Panc1 (cell line): ENCODE measurements around the gene PKD2. TPM values are rescaled to one million over a fixed set of nuclear protein-coding genes. Genes with fewer than 3 reads are reported as not detected.
A peak's percentile ranks its signal among the peaks of the same experiment; 100 is the strongest.

ENCODE experiments used
- ATAC-seq: fragments of 200-7000 bp; cut with Tn5 transposase; 2 replicates; pipeline ENCODE4 v1.9.1; 2020; ENCODE audit warnings: mild to moderate bottlenecking, moderate library complexity
- BruUV-seq: library from RNA; stranded (reverse); fragments of 400-500 nt; replicated peaks from 2 replicates; lab custom pipeline; 2021; lab: Mats Ljungman, UMichigan
- CTCF ChIA-PET: fragments of 300-600 bp; sonication (Branson Sonifier 250); formaldehyde crosslinking; loops from one replicate; lab custom pipeline; 2022; ENCODE audit warnings: antibody characterized with exemption; lab: Charles Lee
- POLR2A ChIA-PET: fragments of 300-600 bp; sonication (Branson Sonifier 250); formaldehyde crosslinking; loops from one replicate; lab custom pipeline; 2022; ENCODE audit warnings: antibody characterized with exemption; lab: Charles Lee
- DNase-seq: peaks from one replicate; pipeline ENCODE4 v3.0.0-alpha.2; 2010; ENCODE audit warnings: low read depth, low spot score
- H3K27ac ChIP-seq: 2 replicates; pipeline ENCODE4 v1.5.1; 2011; ENCODE audit warnings: mild to moderate bottlenecking, low read length, inconsistent platforms
- H3K27me3 ChIP-seq: fragments of 200-500 bp; sonication (Bioruptor generic); 2 replicates; pipeline ENCODE4 v1.6.0; 2014; ENCODE audit warnings: low read length, inconsistent platforms; ENCODE audit not compliant: control insufficient read depth, insufficient read depth
- H3K36me3 ChIP-seq: fragments of 200-500 bp; sonication (Bioruptor generic); 2 replicates; pipeline ENCODE4 v1.5.1; 2014; ENCODE audit warnings: inconsistent platforms, mild to moderate bottlenecking, low read length, moderate library complexity; ENCODE audit not compliant: control insufficient read depth, insufficient read depth
- H3K4me1 ChIP-seq: 2 replicates; pipeline ENCODE4 v1.5.1; 2011; ENCODE audit warnings: inconsistent platforms, mild to moderate bottlenecking, low read length, moderate library complexity; ENCODE audit not compliant: control insufficient read depth, insufficient read depth
- H3K4me3 ChIP-seq, 2 experiments: 2 replicates each; pipeline ENCODE4 v1.5.1; 2011 to 2012; ENCODE audit warnings: low read depth in 2 of 2, low read length in 2 of 2, mild to moderate bottlenecking in 2 of 2, inconsistent platforms in 1 of 2, moderate library complexity in 1 of 2
- H3K9me3 ChIP-seq: fragments of 200-500 bp; sonication (Bioruptor generic); 2 replicates; pipeline ENCODE4 v1.5.1; 2014; ENCODE audit warnings: low read depth, mild to moderate bottlenecking, inconsistent platforms, low read length, moderate library complexity; ENCODE audit not compliant: control insufficient read depth, insufficient read depth
- POLR2AphosphoS5 ChIP-seq: IDR thresholded peaks from 2 replicates; pipeline ENCODE4 v1.6.1; 2012; ENCODE audit warnings: mild to moderate bottlenecking, low read depth, low read length, moderate library complexity
- REST ChIP-seq, 2 experiments: IDR thresholded peaks; 2 replicates each; pipeline ENCODE4 v1.6.1; 2011 to 2012; ENCODE audit warnings: low read depth in 2 of 2, control low read depth in 1 of 2, low read length in 1 of 2, mild to moderate bottlenecking in 1 of 2, moderate library complexity in 1 of 2; ENCODE audit not compliant: insufficient read depth in 1 of 2
- SIN3A ChIP-seq: IDR thresholded peaks from 2 replicates; pipeline ENCODE4 v1.6.1; 2012; ENCODE audit warnings: low read depth, mild to moderate bottlenecking, low read length, moderate library complexity, borderline replicate concordance; ENCODE audit not compliant: insufficient read depth
- TCF7L2 ChIP-seq: IDR thresholded peaks from 2 replicates; pipeline ENCODE4 v1.6.1; 2011; ENCODE audit warnings: mild to moderate bottlenecking, low read depth, low read length, inconsistent platforms
- in situ Hi-C: cut with HindIII; loops from 2 replicates; pipeline ENCODE4 v1.10.0; 2016; ENCODE audit warnings: low sequenced_read_pairs, low pct_unique_long_range_greater_than_20kb
- intact Hi-C: fragments of 100-400 bp; cut with micrococcal nuclease; formaldehyde crosslinking; loops from one replicate; pipeline ENCODE4 v1.10.0; 2022; ENCODE audit not compliant: unreplicated experiment
- total RNA-seq: library from RNA; stranded (reverse); gene quantifications from one replicate; pipeline ENCODE4 v1.2.1, GENCODE V29; 2021; ENCODE audit not compliant: unreplicated experiment
- TF ChIP-seq, protein P1 (sequence below): fragments of 450-650 bp; IDR thresholded peaks from 2 replicates; pipeline ENCODE4 v1.5.1; 2017; ENCODE audit warnings: mild to moderate bottlenecking

Gene PKD2
- total RNA-seq, 1 experiment from 2014 or later, result 21.7 TPM

- intact Hi-C loops, result no loop called here
- ChIA-PET POLR2A (interaction anchor here (0.6 kb wide), 1 partner anchor 431 kb away, joined by 3 read pairs; no protein-coding TSS in a partner anchor), CTCF (interaction anchor here (1.5 kb wide), 1 partner anchor 133 kb away, joined by 8 read pairs; no protein-coding TSS in a partner anchor)
- in situ Hi-C loops, result no loop called here
- no peak for ATAC-seq
- H3K27ac ChIP-seq, result no peak overlapping the region
- DNase-seq, result no peak
- BruUV-seq, result no TSS peak
- H3K4me1 ChIP-seq, result no peaks in the 10 kb centered on the region
- H3K4me3 ChIP-seq, result no peak overlapping the region
- no peaks in the 10 kb centered on the region; the same call in 1 of the 2 replicates for H3K27me3 ChIP-seq
- TF ChIP-seq, protein P1, sequence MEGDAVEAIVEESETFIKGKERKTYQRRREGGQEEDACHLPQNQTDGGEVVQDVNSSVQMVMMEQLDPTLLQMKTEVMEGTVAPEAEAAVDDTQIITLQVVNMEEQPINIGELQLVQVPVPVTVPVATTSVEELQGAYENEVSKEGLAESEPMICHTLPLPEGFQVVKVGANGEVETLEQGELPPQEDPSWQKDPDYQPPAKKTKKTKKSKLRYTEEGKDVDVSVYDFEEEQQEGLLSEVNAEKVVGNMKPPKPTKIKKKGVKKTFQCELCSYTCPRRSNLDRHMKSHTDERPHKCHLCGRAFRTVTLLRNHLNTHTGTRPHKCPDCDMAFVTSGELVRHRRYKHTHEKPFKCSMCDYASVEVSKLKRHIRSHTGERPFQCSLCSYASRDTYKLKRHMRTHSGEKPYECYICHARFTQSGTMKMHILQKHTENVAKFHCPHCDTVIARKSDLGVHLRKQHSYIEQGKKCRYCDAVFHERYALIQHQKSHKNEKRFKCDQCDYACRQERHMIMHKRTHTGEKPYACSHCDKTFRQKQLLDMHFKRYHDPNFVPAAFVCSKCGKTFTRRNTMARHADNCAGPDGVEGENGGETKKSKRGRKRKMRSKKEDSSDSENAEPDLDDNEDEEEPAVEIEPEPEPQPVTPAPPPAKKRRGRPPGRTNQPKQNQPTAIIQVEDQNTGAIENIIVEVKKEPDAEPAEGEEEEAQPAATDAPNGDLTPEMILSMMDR, result peak; percentile 47
- no peak for TF ChIP-seq SIN3A
- no peaks in the 10 kb centered on the region for H3K36me3 ChIP-seq
- no peaks in the 10 kb centered on the region for H3K9me3 ChIP-seq
Observed at GRCh38 chr4:87985887-87986200, 21.6 kb upstream of the PKD2 start.

GRCh38 chr4:87986508-87986907 lies 20.9 kb upstream of the PKD2 start:
- BruUV-seq, result no TSS peak
- Histone ChIP-seq H3K27me3 (no peaks in the 10 kb centered on the region; the same call in 1 of the 2 replicates), H3K27ac (no peak overlapping the region), H3K4me3 (no peak overlapping the region), H3K36me3 (no peaks in the 10 kb centered on the region), H3K9me3 (no peaks in the 10 kb centered on the region), H3K4me1 (no peaks in the 10 kb centered on the region)
- TF ChIP-seq TCF7L2 (no peak), REST (IDR thresholded peaks at IDR 0.05; ENCODE audit: insufficient read depth in 1 of 2, low read depth in 2 of 2, low read length in 1 of 2) (no peak)
- in situ Hi-C loops (no loop called here), intact Hi-C loops (no loop called here)
- POLR2A ChIA-PET, result interaction anchor here (0.6 kb wide), 1 partner anchor 431 kb away, joined by 3 read pairs; no protein-coding TSS in a partner anchor
- CTCF ChIA-PET, result interaction anchor here (1.5 kb wide), 1 partner anchor 133 kb away, joined by 8 read pairs; no protein-coding TSS in a partner anchor
- DNase-seq (no peak), ATAC-seq (no peak)

GRCh38 chr4:87989765-87990164 lies 17.7 kb upstream of the PKD2 start:
- no peaks in the 10 kb centered on the region for H3K36me3 ChIP-seq
- DNase-seq, result no peak
- in situ Hi-C loops, result no loop called here
- intact Hi-C loops, result no loop called here
- ChIA-PET CTCF (no interaction called here), POLR2A (no interaction called here)
- no peaks in the 10 kb centered on the region; the same call in 1 of the 2 replicates for H3K27me3 ChIP-seq
- H3K4me1 ChIP-seq, result no peaks in the 10 kb centered on the region
- no peak overlapping the region for H3K4me3 ChIP-seq
- TF ChIP-seq POLR2AphosphoS5 (no peak), TCF7L2 (no peak), REST (IDR thresholded peaks at IDR 0.05; ENCODE audit: insufficient read depth in 1 of 2, low read depth in 2 of 2, low read length in 1 of 2) (no peak), SIN3A (no peak)
- TF ChIP-seq, protein P1, result no peak
- no peaks in the 10 kb centered on the region for H3K9me3 ChIP-seq
- BruUV-seq, result no TSS peak
- H3K27ac ChIP-seq, result no peak overlapping the region
- no peak for ATAC-seq
